ENCODE data around the gene ARHGAP4. TPM values are rescaled to one million over a fixed set of nuclear protein-coding genes. Genes with fewer than 3 reads are reported as not detected.
A peak's percentile ranks its signal among the peaks of the same experiment; 100 is the strongest.

Gene ARHGAP4
- total RNA-seq, 2 experiments from 2014 or later = 456 to 463 TPM

- no peak for TF ChIP-seq CTCF (IDR thresholded peaks at IDR 0.05)
- Mint-ChIP-seq H3K27ac (peak within 1 kb of the TSS; percentile 98), H3K36me3 (ENCODE audit: low read depth) (peaks cover 28% of the 10 kb centered on the region), H3K4me1 (ENCODE audit: low read depth) (peaks cover 40% of the 10 kb centered on the region), H3K9me3 (no peaks in the 10 kb centered on the region), H3K4me3 (peak within 1 kb of the TSS; percentile 100), H3K27me3 (no peaks in the 10 kb centered on the region)
- Histone ChIP-seq H3K27ac (ENCODE audit: low read depth in 1 of 2, low read length in 2 of 2) (peak within 1 kb of the TSS; percentile 98 to 99), H3K4me3 (ENCODE audit: low read length) (peak within 1 kb of the TSS; percentile 96), H3K4me1 (ENCODE audit: insufficient read depth, low read length) (peaks cover 48% of the 10 kb centered on the region), H3K9me3 (ENCODE audit: control insufficient read depth in 1 of 2, insufficient read depth in 1 of 2, low read length in 2 of 2) (no peaks in the 10 kb centered on the region), H3K27me3 (ENCODE audit: control insufficient read depth in 1 of 2, insufficient read depth in 2 of 2, low read length in 2 of 2) (no peaks in the 10 kb centered on the region), H3K36me3 (ENCODE audit: insufficient read depth, low read length) (no peaks in the 10 kb centered on the region)
- ChIA-PET POLR2A (interaction anchor here (1.1 to 6.6 kb wide), 10 partner anchors 8 to 1031 kb away, joined by 3 to 163 read pairs (median 9); partner anchors contain the start of genes ARHGAP4, IRAK1 and RPL10), CTCF (no interaction called here)
- intact Hi-C loops (cut with DNase I, micrococcal nuclease) = loop anchor here in 1 of 2 experiments (1.0 kb wide), 1 partner anchor 9 kb away; no protein-coding TSS in a partner anchor
- peak; percentile 50 for ATAC-seq (ENCODE audit: poor library complexity)
- peak; percentile 69 to 94 (median 82) for DNase-seq
Measured at GRCh38 chrX:153972368-153973126, 46.5 kb upstream of the ARHGAP4 start, which contains the start of gene TMEM187. TSS of gene TMEM187 (plus strand) at chrX:153972754. CDS start at chrX:153982063, 9,309 bp downstream.

GRCh38 chrX:153971450-153972367, 45.6 kb upstream of the ARHGAP4 start, which contains the start of gene HCFC1:
TSS of gene HCFC1 (minus strand) at chrX:153971818. CDS start at chrX:153970840, 978 bp downstream.
- Mint-ChIP-seq H3K4me1 (ENCODE audit: low read depth) (peaks cover 48% of the 10 kb centered on the region), H3K9me3 (no peaks in the 10 kb centered on the region), H3K27ac (peak within 1 kb of the TSS; percentile 98), H3K27me3 (no peaks in the 10 kb centered on the region), H3K36me3 (ENCODE audit: low read depth) (peaks cover 32% of the 10 kb centered on the region), H3K4me3 (peak within 1 kb of the TSS; percentile 100)
- ATAC-seq (ENCODE audit: poor library complexity) (peak; percentile 48), DNase-seq (peak; percentile 81 to 95 (median 90))
- peak within 1 kb of the TSS; percentile 98 to 99 for H3K27ac ChIP-seq (ENCODE audit: low read depth in 1 of 2, low read length in 2 of 2)
- H3K9me3 ChIP-seq (ENCODE audit: control insufficient read depth in 1 of 2, insufficient read depth in 1 of 2, low read length in 2 of 2) = no peaks in the 10 kb centered on the region
- intact Hi-C loops (cut with DNase I, micrococcal nuclease) = loop anchor here in 1 of 2 experiments (2.0 kb wide), 1 partner anchor 399 kb away; no protein-coding TSS in a partner anchor
- no peaks in the 10 kb centered on the region for H3K36me3 ChIP-seq (ENCODE audit: insufficient read depth, low read length)
- peaks cover 56% of the 10 kb centered on the region for H3K4me1 ChIP-seq (ENCODE audit: insufficient read depth, low read length)
- POLR2A ChIA-PET = interaction anchor here (0.6 to 6.6 kb wide), 27 partner anchors 9 to 1030 kb away, joined by 3 to 163 read pairs (median 4); partner anchors contain the start of genes ARHGAP4, EMD, G6PD and IDH3G
- CTCF ChIA-PET = interaction anchor here (1.5 kb wide), 1 partner anchor 25 kb away, joined by 3 read pairs; no protein-coding TSS in a partner anchor
- peak within 1 kb of the TSS; percentile 96 for H3K4me3 ChIP-seq (ENCODE audit: low read length)
- H3K27me3 ChIP-seq (ENCODE audit: control insufficient read depth in 1 of 2, insufficient read depth in 2 of 2, low read length in 2 of 2) = no peaks in the 10 kb centered on the region
- no peak for TF ChIP-seq CTCF (IDR thresholded peaks at IDR 0.05)

- ATAC-seq (ENCODE audit: poor library complexity) (peak; percentile 32), DNase-seq (peak; percentile 72 to 94 (median 86))
- peaks cover 32% of the 10 kb centered on the region for H3K36me3 Mint-ChIP-seq (ENCODE audit: low read depth)
- H3K4me1 Mint-ChIP-seq (ENCODE audit: low read depth) = peaks cover 53% of the 10 kb centered on the region
- ChIA-PET CTCF (interaction anchor here (1.5 kb wide), 1 partner anchor 24 kb away, joined by 3 read pairs; no protein-coding TSS in a partner anchor), POLR2A (interaction anchor here (0.7 to 6.6 kb wide), 26 partner anchors 10 to 1029 kb away, joined by 3 to 163 read pairs (median 4); partner anchors contain the start of genes ARHGAP4, EMD, G6PD and IDH3G)
- intact Hi-C loops (cut with DNase I, micrococcal nuclease) = loop anchor here in 1 of 2 experiments (2.0 kb wide), 1 partner anchor 400 kb away; no protein-coding TSS in a partner anchor
- H3K27ac Mint-ChIP-seq = peak overlapping the region; percentile 98
- peaks cover 62% of the 10 kb centered on the region for H3K4me1 ChIP-seq (ENCODE audit: insufficient read depth, low read length)
- H3K4me3 ChIP-seq (ENCODE audit: low read length) = peak overlapping the region; percentile 96
- no peaks in the 10 kb centered on the region for H3K36me3 ChIP-seq (ENCODE audit: insufficient read depth, low read length)
- no peaks in the 10 kb centered on the region for H3K27me3 Mint-ChIP-seq
- H3K9me3 Mint-ChIP-seq = no peaks in the 10 kb centered on the region
- H3K9me3 ChIP-seq (ENCODE audit: control insufficient read depth in 1 of 2, insufficient read depth in 1 of 2, low read length in 2 of 2) = no peaks in the 10 kb centered on the region
- H3K27me3 ChIP-seq (ENCODE audit: control insufficient read depth in 1 of 2, insufficient read depth in 2 of 2, low read length in 2 of 2) = no peaks in the 10 kb centered on the region
- TF ChIP-seq CTCF (IDR thresholded peaks at IDR 0.05) = no peak
- peak overlapping the region; percentile 98 to 99 for H3K27ac ChIP-seq (ENCODE audit: low read depth in 1 of 2, low read length in 2 of 2)
- peak overlapping the region; percentile 100 for H3K4me3 Mint-ChIP-seq
Measured at GRCh38 chrX:153971124-153971449, 45.0 kb upstream of the ARHGAP4 start.

Measured in CD4-positive, alpha-beta T cell (primary cell).